GM18873 (cell line): ENCODE results near the gene AOPEP.

Experiments
- ATAC-seq: cut with Tn5 transposase; IDR thresholded peaks from one replicate; pipeline ENCODE4 v1.9.1; 2021; ENCODE audit warnings: mild to moderate bottlenecking, moderate library complexity, moderate number of reproducible peaks; ENCODE audit not compliant: unreplicated experiment, low FRiP score

The AOPEP gene

GRCh38 chr9:95135756-95136155, 409.3 kb downstream of the AOPEP start:
- ATAC-seq, result no peak
